Measurements from ENCODE around the gene SLX1A.

DNA sequence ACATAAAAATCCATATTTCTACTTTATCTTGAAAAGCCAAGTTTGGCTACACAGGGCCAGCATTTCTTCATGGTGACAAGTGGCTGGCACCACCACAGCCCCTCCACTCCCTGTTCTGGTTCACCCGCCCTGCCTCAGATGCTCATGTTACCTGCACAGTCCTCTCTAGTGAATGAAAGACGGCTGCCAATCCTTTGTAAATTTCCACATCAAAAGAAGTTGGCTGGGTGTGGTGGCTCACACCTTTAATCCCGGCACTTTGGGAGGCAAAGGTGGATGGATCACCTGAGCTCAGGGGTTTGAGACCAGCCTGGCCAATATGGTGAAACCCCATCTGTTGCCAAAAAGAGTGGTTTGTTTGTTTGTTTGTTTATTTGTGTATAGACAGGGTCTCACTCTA lies 30.1 kb upstream of the SLX1A start:
- no peak for TF ChIP-seq CTCF (IDR thresholded peaks at IDR 0.05)
- no peak for TF ChIP-seq POLR2A (IDR thresholded peaks at IDR 0.05)
- TF ChIP-seq POLR2AphosphoS5 (IDR thresholded peaks at IDR 0.05): no peak
- no peak for TF ChIP-seq EP300 (IDR thresholded peaks at IDR 0.05)

Measured in stomach (tissue), 4 donors.